A549 (cell line): ENCODE results near the gene PDE6C.

Source experiments
- EP300 ChIP-seq, 2 experiments: fragments of >200 bp; sonication (Bioruptor Twin); formaldehyde crosslinking; IDR thresholded peaks; 2 replicates in 1 of 2; 3 replicates in 1 of 2; pipeline ENCODE4 v1.6.1; 2016 to 2017
- HEYL ChIP-seq: fragments of 250-450 bp; sonication (Bioruptor Pico); IDR thresholded peaks from 2 replicates; pipeline ENCODE4 v1.8.0; 2021; ENCODE audit warnings: mild to moderate bottlenecking, moderate library complexity
- HOXA7 ChIP-seq: fragments of 250-450 bp; sonication (Bioruptor Pico); IDR thresholded peaks from 2 replicates; pipeline ENCODE4 v1.5.0; 2020; ENCODE audit warnings: mild to moderate bottlenecking, moderate library complexity
- NFE2L2 ChIP-seq: fragments of 150-350 bp; conservative IDR thresholded peaks from 2 replicates; pipeline ENCODE4 v1.6.1; 2014; ENCODE audit warnings: low read length
- NR3C1 ChIP-seq: fragments of >200 bp; sonication (Bioruptor Twin); formaldehyde crosslinking; IDR thresholded peaks from 3 replicates; pipeline ENCODE4 v1.6.1; 2017
- POLR2A ChIP-seq: IDR thresholded peaks from 2 replicates; pipeline ENCODE4 v1.6.1; 2012; ENCODE audit warnings: mild to moderate bottlenecking, low read length
- SMC3 ChIP-seq: fragments of >200 bp; sonication (Bioruptor Twin); formaldehyde crosslinking; IDR thresholded peaks from 3 replicates; pipeline ENCODE4 v1.6.1; 2018; ENCODE audit warnings: inconsistent platforms
- ZNF302 ChIP-seq: fragments of 250-450 bp; sonication (Bioruptor Pico); IDR thresholded peaks from 2 replicates; pipeline ENCODE4 v1.9.0; 2021; ENCODE audit warnings: inconsistent platforms, mild to moderate bottlenecking, moderate library complexity
- TF ChIP-seq, protein P1 (sequence below): fragments of >200 bp; sonication (Bioruptor Twin); formaldehyde crosslinking; IDR thresholded peaks from 3 replicates; pipeline ENCODE4 v1.5.1; 2016
- TF ChIP-seq, protein P2 (sequence below): IDR thresholded peaks from 2 replicates; pipeline ENCODE4 v1.6.1; 2012

DNA sequence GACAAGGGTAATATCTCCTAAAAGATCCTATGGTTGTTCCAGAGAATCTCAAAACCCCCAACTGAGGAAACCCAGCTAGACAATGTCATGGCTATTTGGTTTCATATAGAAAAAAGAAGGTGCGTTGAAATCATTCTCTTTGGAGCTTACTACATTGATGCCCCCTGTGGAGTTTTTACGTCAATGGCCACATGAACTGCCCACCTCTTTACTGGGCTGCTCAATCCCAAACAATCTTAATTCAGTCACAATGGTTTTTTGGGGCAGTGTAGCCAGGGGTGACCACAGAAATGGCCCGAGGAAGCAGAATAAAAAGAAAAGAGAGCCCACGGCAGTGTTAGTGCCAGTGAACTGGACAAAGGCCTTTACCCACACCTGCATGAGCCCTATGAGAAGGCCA is 19.1 kb upstream of the PDE6C start:
- TF ChIP-seq, protein P1, sequence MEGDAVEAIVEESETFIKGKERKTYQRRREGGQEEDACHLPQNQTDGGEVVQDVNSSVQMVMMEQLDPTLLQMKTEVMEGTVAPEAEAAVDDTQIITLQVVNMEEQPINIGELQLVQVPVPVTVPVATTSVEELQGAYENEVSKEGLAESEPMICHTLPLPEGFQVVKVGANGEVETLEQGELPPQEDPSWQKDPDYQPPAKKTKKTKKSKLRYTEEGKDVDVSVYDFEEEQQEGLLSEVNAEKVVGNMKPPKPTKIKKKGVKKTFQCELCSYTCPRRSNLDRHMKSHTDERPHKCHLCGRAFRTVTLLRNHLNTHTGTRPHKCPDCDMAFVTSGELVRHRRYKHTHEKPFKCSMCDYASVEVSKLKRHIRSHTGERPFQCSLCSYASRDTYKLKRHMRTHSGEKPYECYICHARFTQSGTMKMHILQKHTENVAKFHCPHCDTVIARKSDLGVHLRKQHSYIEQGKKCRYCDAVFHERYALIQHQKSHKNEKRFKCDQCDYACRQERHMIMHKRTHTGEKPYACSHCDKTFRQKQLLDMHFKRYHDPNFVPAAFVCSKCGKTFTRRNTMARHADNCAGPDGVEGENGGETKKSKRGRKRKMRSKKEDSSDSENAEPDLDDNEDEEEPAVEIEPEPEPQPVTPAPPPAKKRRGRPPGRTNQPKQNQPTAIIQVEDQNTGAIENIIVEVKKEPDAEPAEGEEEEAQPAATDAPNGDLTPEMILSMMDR, result no peak
- TF ChIP-seq SMC3 (no peak), NR3C1 (no peak), EP300 (IDR thresholded peaks at IDR 0.05) (no peak), ZNF302 (no peak), HEYL (CRISPR knock-in tag) (no peak), HOXA7 (CRISPR knock-in tag) (no peak), NFE2L2 (no peak), POLR2A (no peak)
- TF ChIP-seq, protein P2, sequence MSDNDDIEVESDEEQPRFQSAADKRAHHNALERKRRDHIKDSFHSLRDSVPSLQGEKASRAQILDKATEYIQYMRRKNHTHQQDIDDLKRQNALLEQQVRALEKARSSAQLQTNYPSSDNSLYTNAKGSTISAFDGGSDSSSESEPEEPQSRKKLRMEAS, result no peak
